ENCODE measurements around the gene XXYLT1. TPM values are rescaled to one million over a fixed set of nuclear protein-coding genes. Genes with fewer than 3 reads are reported as not detected.

XXYLT1 gene
- total and polyA plus RNA-seq, 10 of the 15 experiments (the other 5 are each of a cell fraction or from before 2014, with no cell fraction given) = 1.2 to 14.2 (median 9.3) TPM

- TF ChIP-seq ELK1 (IDR thresholded peaks at IDR 0.05; ENCODE audit: low read depth, low read length) = no peak
- no peak for TF ChIP-seq ATF2 (IDR thresholded peaks at IDR 0.05; ENCODE audit: low read length)
- no peak for TF ChIP-seq USF1 (IDR thresholded peaks at IDR 0.05; ENCODE audit: borderline replicate concordance, extremely low read length, insufficient read depth, low read depth, low read length)
- TF ChIP-seq RELB (IDR thresholded peaks at IDR 0.05; ENCODE audit: low read depth) = no peak
- TF ChIP-seq PML (IDR thresholded peaks at IDR 0.05; ENCODE audit: low read length) = 0 out of 2 replicates have a peak, but pooled peaks have one; percentile 9
- TF ChIP-seq ZNF687 (IDR thresholded peaks at IDR 0.05) = peak; percentile 56; the same call in 1 of the 2 replicates
- no peak for TF ChIP-seq POLR2AphosphoS2 (IDR thresholded peaks at IDR 0.05; ENCODE audit: low read depth, low read length)
- TF ChIP-seq EED (IDR thresholded peaks at IDR 0.05; ENCODE audit: low read depth) = no peak
- TF ChIP-seq HDAC6 (IDR thresholded peaks at IDR 0.05; ENCODE audit: unreplicated experiment) = no peak
- peak; percentile 45; the same call in 1 of the 2 replicates for TF ChIP-seq POLR2AphosphoS5 (IDR thresholded peaks at IDR 0.05; ENCODE audit: low read length)
- TF ChIP-seq CREB1 (IDR thresholded peaks at IDR 0.05; ENCODE audit: low read depth) = peak; percentile 85
- 0 out of 2 replicates have a peak, but pooled peaks have one; percentile 21 for TF ChIP-seq BMI1 (IDR thresholded peaks at IDR 0.05; ENCODE audit: borderline replicate concordance)
- peak; percentile 64; the same call in 1 of the 2 replicates for TF ChIP-seq SMAD5 (IDR thresholded peaks at IDR 0.05; ENCODE audit: low read depth)
- no peak for TF ChIP-seq LARP7 (IDR thresholded peaks at IDR 0.05)
Observed at GRCh38 chr3:195148549-195148948, 122.4 kb downstream of the XXYLT1 start (continued).
